HepG2 (cell line): ENCODE measurements around the gene ACSM2B. TPM values are rescaled to one million over a fixed set of nuclear protein-coding genes. Genes with fewer than 3 reads are reported as not detected.

ENCODE experiments used
- ARHGAP35 ChIP-seq: sonication (generic); formaldehyde crosslinking; IDR thresholded peaks from 2 replicates; pipeline ENCODE4 v1.9.0; 2022; ENCODE audit warnings: mild to moderate bottlenecking, inconsistent platforms, moderate library complexity, missing genetic modification reagents, borderline replicate concordance
- BRD4 ChIP-seq: sonication (generic); formaldehyde crosslinking; IDR thresholded peaks from 2 replicates; pipeline ENCODE4 v1.4.0; 2020; ENCODE audit warnings: missing genetic modification reagents
- ELF4 ChIP-seq: sonication (generic); formaldehyde crosslinking; IDR thresholded peaks from 2 replicates; pipeline ENCODE4 v1.5.0; 2020; ENCODE audit warnings: missing genetic modification reagents, mild to moderate bottlenecking, moderate library complexity, borderline replicate concordance
- FOXO1 ChIP-seq: sonication (generic); formaldehyde crosslinking; IDR thresholded peaks from 2 replicates; pipeline ENCODE4 v1.4.0; 2020; ENCODE audit warnings: missing genetic modification reagents
- HOXA5 ChIP-seq: sonication (generic); formaldehyde crosslinking; IDR thresholded peaks from 2 replicates; pipeline ENCODE4 v1.4.0; 2020; ENCODE audit warnings: missing genetic modification reagents
- KIAA2018 ChIP-seq: sonication (generic); formaldehyde crosslinking; IDR thresholded peaks from 2 replicates; pipeline ENCODE4 v1.5.0; 2020; ENCODE audit warnings: mild to moderate bottlenecking, missing genetic modification reagents, borderline replicate concordance
- MTF2 ChIP-seq: sonication (generic); formaldehyde crosslinking; IDR thresholded peaks from 2 replicates; pipeline ENCODE4 v1.5.0; 2020; ENCODE audit warnings: missing genetic modification reagents, borderline replicate concordance
- NFIB ChIP-seq: sonication (generic); formaldehyde crosslinking; IDR thresholded peaks from 2 replicates; pipeline ENCODE4 v1.9.0; 2021; ENCODE audit warnings: missing genetic modification reagents, mild to moderate bottlenecking, borderline replicate concordance
- TOE1 ChIP-seq: sonication (generic); formaldehyde crosslinking; IDR thresholded peaks from 2 replicates; pipeline ENCODE4 v1.4.0; 2020; ENCODE audit warnings: mild to moderate bottlenecking, missing genetic modification reagents
- TRIM22 ChIP-seq: fragments of 450-650 bp; IDR thresholded peaks from 2 replicates; pipeline ENCODE4 v1.6.1; 2017
- ZMYM3 ChIP-seq: sonication (generic); formaldehyde crosslinking; IDR thresholded peaks from 2 replicates; pipeline ENCODE4 v1.5.1; 2020; ENCODE audit warnings: mild to moderate bottlenecking, missing genetic modification reagents
- ZNF251 ChIP-seq: sonication (generic); formaldehyde crosslinking; IDR thresholded peaks from 2 replicates; pipeline ENCODE4 v1.9.0; 2021; ENCODE audit warnings: mild to moderate bottlenecking, missing genetic modification reagents
- ZNF276 ChIP-seq: sonication (generic); formaldehyde crosslinking; IDR thresholded peaks from 2 replicates; pipeline ENCODE4 v1.4.0; 2020; ENCODE audit warnings: mild to moderate bottlenecking, low read depth, missing genetic modification reagents
- ZNF781 ChIP-seq: sonication (generic); formaldehyde crosslinking; IDR thresholded peaks from 2 replicates; pipeline ENCODE4 v1.5.1; 2020; ENCODE audit warnings: borderline replicate concordance, mild to moderate bottlenecking, missing genetic modification reagents; ENCODE audit errors: not compliant biosample characterization
- ZNF850 ChIP-seq: sonication (generic); formaldehyde crosslinking; conservative IDR thresholded peaks from 2 replicates; pipeline ENCODE4 v1.9.0; 2021; ENCODE audit warnings: mild to moderate bottlenecking, missing genetic modification reagents
- polyA plus RNA-seq, 8 experiments: library from polyadenylated mRNA; depleted of rRNA in 3 of 8; stranded (reverse) in 7 of 8; unstranded in 1 of 8; fragments of >200 nt; fragmentation: Illumina TruSeq in 4 of 8; extraction: Trizol in 4 of 8; gene quantifications; 2 replicates each; pipeline versions ENCODE4 v1.2.1 to v1.2.3, GENCODE V29; 2011 to 2016; ENCODE audit warnings: low read depth in 4 of 8, missing spikeins in 1 of 8, mixed read lengths in 1 of 8; ENCODE audit not compliant: insufficient read depth in 1 of 8
- total RNA-seq, 5 experiments: library from RNA; depleted of rRNA; stranded (reverse); fragments of >200 nt; fragmentation: Illumina TruSeq; extraction: Trizol; gene quantifications; 2 replicates each; pipeline ENCODE4 v1.2.3, GENCODE V29; 2016; ENCODE audit warnings: low read depth in 1 of 5

The ACSM2B gene
- total and polyA plus RNA-seq, 2 of the 13 experiments (the other 11 are each of a cell fraction or from before 2014, with no cell fraction given) = 22.9 to 34.0 TPM

- TF ChIP-seq KIAA2018 = no peak
- TF ChIP-seq ZNF850 (CRISPR knock-in tag) = no peak
- no peak for TF ChIP-seq BRD4
- TF ChIP-seq ZMYM3 (CRISPR knock-in tag) = no peak
- no peak for TF ChIP-seq NFIB (CRISPR knock-in tag)
- 0 out of 2 replicates have a peak, but pooled peaks have one; percentile 29 for TF ChIP-seq HOXA5 (CRISPR knock-in tag)
- no peak for TF ChIP-seq TRIM22
- no peak for TF ChIP-seq MTF2 (CRISPR knock-in tag)
- TF ChIP-seq ZNF276 (CRISPR knock-in tag) = 0 out of 2 replicates have a peak, but pooled peaks have one; percentile 23
- no peak for TF ChIP-seq ELF4 (CRISPR knock-in tag)
- TF ChIP-seq FOXO1 (CRISPR knock-in tag) = no peak
- TF ChIP-seq ARHGAP35 = 0 out of 2 replicates have a peak, but pooled peaks have one; percentile 3
- peak; percentile 13; the same call in 1 of the 2 replicates for TF ChIP-seq ZNF251
- no peak for TF ChIP-seq TOE1
- TF ChIP-seq ZNF781 (CRISPR knock-in tag) = no peak
Measured at GRCh38 chr16:20610892-20611349, 34.8 kb upstream of the ACSM2B start (continued).
